Neural cell (in vitro differentiated cells): ENCODE data around the gene IL23R. TPM values are rescaled to one million over a fixed set of nuclear protein-coding genes. Genes with fewer than 3 reads are reported as not detected.
"Not testable (repeated sequence)": the region's sequence is repeated elsewhere in the genome, so short reads cannot be mapped to it uniquely, and the experiment has no call there.

Experiments used
- H2AFZ ChIP-seq: fragments of 200-600, 300-800 bp; sonication (generic), shearing (Covaris generic); 2 replicates; pipeline ENCODE4 v1.6.0; 2014; ENCODE audit warnings: low read depth, mild to moderate bottlenecking, antibody characterized with exemption, low read length, moderate library complexity
- H3F3A ChIP-seq: fragments of 200-600 bp; shearing (Covaris generic); 2 replicates; pipeline ENCODE4 v1.6.1; 2016; ENCODE audit warnings: mild to moderate bottlenecking, moderate library complexity, mixed read lengths, antibody characterized with exemption, low read length; ENCODE audit not compliant: insufficient read depth, poor library complexity, severe bottlenecking
- H3K27ac ChIP-seq: fragments of 200-600, 300-800 bp; sonication (generic), shearing (Covaris generic); 2 replicates; pipeline ENCODE4 v1.5.1; 2014; ENCODE audit warnings: mild to moderate bottlenecking, low read length, moderate library complexity
- H3K27me3 ChIP-seq: fragments of 300-800, 200-600 bp; sonication (generic), shearing (Covaris generic); 2 replicates; pipeline ENCODE4 v1.6.0; 2014; ENCODE audit warnings: mild to moderate bottlenecking, low read depth, low read length, moderate library complexity; ENCODE audit not compliant: insufficient read depth
- H3K36me3 ChIP-seq: fragments of 300-800, 200-600 bp; sonication (generic), shearing (Covaris generic); 2 replicates; pipeline ENCODE4 v1.5.1; 2014; ENCODE audit warnings: mild to moderate bottlenecking, antibody characterized with exemption, low read length, moderate library complexity; ENCODE audit not compliant: insufficient read depth
- H3K4me2 ChIP-seq: fragments of 300-800, 200-600 bp; sonication (generic), shearing (Covaris generic); 2 replicates; pipeline ENCODE4 v1.6.0; 2014; ENCODE audit warnings: mild to moderate bottlenecking, low read length
- H3K4me3 ChIP-seq: fragments of 300-800, 200-600 bp; sonication (generic), shearing (Covaris generic); 2 replicates; pipeline ENCODE4 v1.5.1; 2014; ENCODE audit warnings: mild to moderate bottlenecking, low read length, moderate library complexity
- H3K79me2 ChIP-seq: fragments of 200-600 bp; shearing (Covaris generic); replicated peaks from 2 replicates; pipeline ENCODE4 v1.6.0; 2014; ENCODE audit warnings: mild to moderate bottlenecking, low read length, moderate library complexity; ENCODE audit not compliant: insufficient read depth
- H3K9ac ChIP-seq: fragments of 300-800, 200-600 bp; sonication (generic), shearing (Covaris generic); 2 replicates; pipeline ENCODE4 v1.6.1; 2016; ENCODE audit warnings: mild to moderate bottlenecking, low read length, mixed read lengths
- H3K9me2 ChIP-seq: fragments of 200-600 bp; shearing (Covaris generic); 2 replicates; pipeline ENCODE4 v1.6.1; 2016; ENCODE audit warnings: mild to moderate bottlenecking, low read length, mixed read lengths; ENCODE audit not compliant: insufficient read depth
- H3K9me3 ChIP-seq: fragments of 200-600, 300-800 bp; sonication (generic), shearing (Covaris generic); 2 replicates; pipeline ENCODE4 v1.6.1; 2016; ENCODE audit warnings: mild to moderate bottlenecking, mixed run types, low read length, moderate library complexity, mixed read lengths
- H4K20me1 ChIP-seq: fragments of 200-600 bp; shearing (Covaris generic); 2 replicates; pipeline ENCODE4 v1.6.1; 2016; ENCODE audit warnings: mild to moderate bottlenecking, mixed run types; ENCODE audit not compliant: insufficient read depth
- EP300 ChIP-seq: fragments of 450-650 bp; conservative IDR thresholded peaks from 2 replicates; pipeline ENCODE4 v1.6.1; 2014; ENCODE audit warnings: antibody characterized with exemption, mild to moderate bottlenecking, moderate library complexity; ENCODE audit not compliant: poor library complexity, severe bottlenecking
- EZH2 ChIP-seq: fragments of 200-600, 300-800 bp; shearing (Covaris generic), sonication (generic); IDR thresholded peaks from 2 replicates; pipeline ENCODE4 v1.6.1; 2014; ENCODE audit warnings: antibody characterized with exemption, low read length, borderline replicate concordance, mild to moderate bottlenecking; ENCODE audit not compliant: insufficient read depth, poor library complexity, severe bottlenecking
- MXI1 ChIP-seq: fragments of 450-650 bp; conservative IDR thresholded peaks from 2 replicates; pipeline ENCODE4 v1.6.1; 2014; ENCODE audit warnings: antibody characterized with exemption, mild to moderate bottlenecking; ENCODE audit not compliant: poor library complexity, severe bottlenecking
- POLR2AphosphoS5 ChIP-seq: IDR thresholded peaks from 2 replicates; pipeline ENCODE4 v1.6.1; 2012
- RAD21 ChIP-seq: fragments of 450-650 bp; conservative IDR thresholded peaks from 2 replicates; pipeline ENCODE4 v1.6.1; 2014; ENCODE audit warnings: antibody characterized with exemption, mild to moderate bottlenecking, moderate library complexity
- SMC3 ChIP-seq: fragments of 450-650 bp; conservative IDR thresholded peaks from 2 replicates; pipeline ENCODE4 v1.6.1; 2014; ENCODE audit warnings: antibody characterized with exemption, mild to moderate bottlenecking, moderate library complexity; ENCODE audit not compliant: poor library complexity
- TAF1 ChIP-seq: IDR thresholded peaks from 2 replicates; pipeline ENCODE4 v1.6.1; 2012; ENCODE audit warnings: low read depth
- polyA plus RNA-seq: library from polyadenylated mRNA; depleted of rRNA; stranded (reverse); fragments of >200 nt; gene quantifications from 2 replicates; pipeline ENCODE4 v1.2.3, GENCODE V29; 2014
- TF ChIP-seq, protein P1 (sequence below): fragments of 450-650 bp; IDR thresholded peaks from 2 replicates; pipeline ENCODE4 v1.5.1; 2014; ENCODE audit warnings: antibody characterized with exemption, mild to moderate bottlenecking, moderate library complexity; ENCODE audit not compliant: poor library complexity, severe bottlenecking
- TF ChIP-seq, protein P2 (sequence below): IDR thresholded peaks from 2 replicates; pipeline ENCODE4 v1.6.1; 2012; ENCODE audit warnings: borderline replicate concordance

IL23R gene
- polyA plus RNA-seq, 1 donor from 2014 or later: not detected

DNA sequence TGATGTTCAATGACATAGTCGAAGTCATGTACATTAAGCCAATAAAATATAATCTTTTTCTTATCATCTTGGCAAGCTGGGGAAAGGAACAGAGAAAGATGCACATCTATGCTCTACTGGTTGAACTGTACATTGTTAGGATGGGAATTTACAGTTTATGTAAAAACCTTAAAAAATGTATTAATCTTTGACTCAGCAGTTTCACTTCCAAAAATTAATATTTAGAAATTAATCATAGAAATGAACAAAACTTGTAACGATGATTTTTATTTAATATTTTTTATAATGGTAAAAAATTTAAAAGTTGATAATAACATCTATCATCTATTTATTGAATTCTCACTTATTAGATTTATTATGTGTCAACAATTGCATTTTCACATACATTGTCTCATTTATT, 25.8 kb upstream of the IL23R start:
- TF ChIP-seq, protein P1, sequence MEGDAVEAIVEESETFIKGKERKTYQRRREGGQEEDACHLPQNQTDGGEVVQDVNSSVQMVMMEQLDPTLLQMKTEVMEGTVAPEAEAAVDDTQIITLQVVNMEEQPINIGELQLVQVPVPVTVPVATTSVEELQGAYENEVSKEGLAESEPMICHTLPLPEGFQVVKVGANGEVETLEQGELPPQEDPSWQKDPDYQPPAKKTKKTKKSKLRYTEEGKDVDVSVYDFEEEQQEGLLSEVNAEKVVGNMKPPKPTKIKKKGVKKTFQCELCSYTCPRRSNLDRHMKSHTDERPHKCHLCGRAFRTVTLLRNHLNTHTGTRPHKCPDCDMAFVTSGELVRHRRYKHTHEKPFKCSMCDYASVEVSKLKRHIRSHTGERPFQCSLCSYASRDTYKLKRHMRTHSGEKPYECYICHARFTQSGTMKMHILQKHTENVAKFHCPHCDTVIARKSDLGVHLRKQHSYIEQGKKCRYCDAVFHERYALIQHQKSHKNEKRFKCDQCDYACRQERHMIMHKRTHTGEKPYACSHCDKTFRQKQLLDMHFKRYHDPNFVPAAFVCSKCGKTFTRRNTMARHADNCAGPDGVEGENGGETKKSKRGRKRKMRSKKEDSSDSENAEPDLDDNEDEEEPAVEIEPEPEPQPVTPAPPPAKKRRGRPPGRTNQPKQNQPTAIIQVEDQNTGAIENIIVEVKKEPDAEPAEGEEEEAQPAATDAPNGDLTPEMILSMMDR: no peak
- TF ChIP-seq POLR2AphosphoS5 (no peak), RAD21 (no peak), MXI1 (no peak), SMC3 (no peak), TAF1 (no peak), EZH2 (no peak), EP300 (no peak)
- TF ChIP-seq, protein P2, sequence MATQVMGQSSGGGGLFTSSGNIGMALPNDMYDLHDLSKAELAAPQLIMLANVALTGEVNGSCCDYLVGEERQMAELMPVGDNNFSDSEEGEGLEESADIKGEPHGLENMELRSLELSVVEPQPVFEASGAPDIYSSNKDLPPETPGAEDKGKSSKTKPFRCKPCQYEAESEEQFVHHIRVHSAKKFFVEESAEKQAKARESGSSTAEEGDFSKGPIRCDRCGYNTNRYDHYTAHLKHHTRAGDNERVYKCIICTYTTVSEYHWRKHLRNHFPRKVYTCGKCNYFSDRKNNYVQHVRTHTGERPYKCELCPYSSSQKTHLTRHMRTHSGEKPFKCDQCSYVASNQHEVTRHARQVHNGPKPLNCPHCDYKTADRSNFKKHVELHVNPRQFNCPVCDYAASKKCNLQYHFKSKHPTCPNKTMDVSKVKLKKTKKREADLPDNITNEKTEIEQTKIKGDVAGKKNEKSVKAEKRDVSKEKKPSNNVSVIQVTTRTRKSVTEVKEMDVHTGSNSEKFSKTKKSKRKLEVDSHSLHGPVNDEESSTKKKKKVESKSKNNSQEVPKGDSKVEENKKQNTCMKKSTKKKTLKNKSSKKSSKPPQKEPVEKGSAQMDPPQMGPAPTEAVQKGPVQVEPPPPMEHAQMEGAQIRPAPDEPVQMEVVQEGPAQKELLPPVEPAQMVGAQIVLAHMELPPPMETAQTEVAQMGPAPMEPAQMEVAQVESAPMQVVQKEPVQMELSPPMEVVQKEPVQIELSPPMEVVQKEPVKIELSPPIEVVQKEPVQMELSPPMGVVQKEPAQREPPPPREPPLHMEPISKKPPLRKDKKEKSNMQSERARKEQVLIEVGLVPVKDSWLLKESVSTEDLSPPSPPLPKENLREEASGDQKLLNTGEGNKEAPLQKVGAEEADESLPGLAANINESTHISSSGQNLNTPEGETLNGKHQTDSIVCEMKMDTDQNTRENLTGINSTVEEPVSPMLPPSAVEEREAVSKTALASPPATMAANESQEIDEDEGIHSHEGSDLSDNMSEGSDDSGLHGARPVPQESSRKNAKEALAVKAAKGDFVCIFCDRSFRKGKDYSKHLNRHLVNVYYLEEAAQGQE: no peak
- no peak overlapping the region for H3K9ac ChIP-seq

DNA sequence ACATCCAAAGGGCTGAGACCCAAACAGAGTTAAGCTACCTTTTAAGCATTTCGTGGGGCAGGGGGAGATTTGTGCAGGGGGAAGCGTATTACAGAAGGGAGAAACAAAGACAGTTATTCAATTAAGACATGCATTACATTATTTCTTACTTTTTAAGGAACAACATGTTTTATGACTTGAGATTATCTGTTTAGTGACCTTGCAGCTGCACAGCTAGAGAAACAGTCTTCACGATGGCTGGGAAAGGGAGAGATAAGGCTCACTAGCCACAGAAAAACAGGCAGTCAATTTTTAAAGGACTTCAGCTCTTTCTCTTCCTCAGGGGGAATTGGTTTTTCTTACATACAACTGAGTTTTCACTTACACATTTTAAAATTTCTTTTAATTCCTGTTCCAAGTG, 24.4 kb upstream of the IL23R start:
- not testable (repeated sequence) for H3K9ac ChIP-seq, H4K20me1 ChIP-seq, H3K79me2 ChIP-seq, H3K9me3 ChIP-seq, H3K9me2 ChIP-seq, H3K27ac ChIP-seq, H2AFZ ChIP-seq, H3K4me3 ChIP-seq, H3K36me3 ChIP-seq, H3F3A ChIP-seq, H3K4me2 ChIP-seq, H3K27me3 ChIP-seq

More for the DNA sequence above, 25.8 kb upstream of the IL23R start:
- Histone ChIP-seq H3K27me3 (no peaks in the 10 kb centered on the region), H3F3A (no peaks in the 10 kb centered on the region), H3K9me3 (no peaks in the 10 kb centered on the region), H3K27ac (no peak overlapping the region), H3K4me3 (no peak overlapping the region), H4K20me1 (no peaks in the 10 kb centered on the region), H3K9me2 (no peaks in the 10 kb centered on the region), H3K36me3 (no peaks in the 10 kb centered on the region), H3K4me2 (no peak overlapping the region), H2AFZ (no peak overlapping the region), H3K79me2 (no peaks in the 10 kb centered on the region)

DNA sequence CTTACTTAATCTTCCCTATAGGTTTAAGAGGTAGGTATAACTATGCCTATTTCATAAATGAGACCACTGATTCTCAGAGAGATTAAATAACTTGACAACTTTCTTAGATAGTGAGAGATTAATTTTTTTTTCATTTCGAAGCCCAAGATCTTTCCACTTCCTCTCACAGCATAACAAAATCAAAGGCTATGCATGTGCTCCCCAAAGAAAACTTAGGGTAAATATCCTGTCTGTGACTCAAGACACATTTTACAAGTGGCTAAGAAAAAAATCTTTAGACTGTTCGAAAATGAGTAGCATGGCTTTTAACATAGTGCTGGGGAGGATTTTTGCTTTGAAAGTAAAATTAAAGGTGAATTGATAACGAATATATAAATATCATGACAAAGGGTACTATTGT, 23.3 kb upstream of the IL23R start:
- no peak overlapping the region for H3K9ac ChIP-seq
- TF ChIP-seq, protein P1: no peak
- no peak for TF ChIP-seq POLR2AphosphoS5
- TF ChIP-seq TAF1: no peak

More for the DNA sequence above, 23.3 kb upstream of the IL23R start:
- H3K9me2 ChIP-seq: no peaks in the 10 kb centered on the region
- H2AFZ ChIP-seq: no peak overlapping the region
- no peaks in the 10 kb centered on the region for H3K9me3 ChIP-seq
- no peaks in the 10 kb centered on the region for H3K79me2 ChIP-seq
- H3F3A ChIP-seq: no peaks in the 10 kb centered on the region
- H3K27ac ChIP-seq: no peak overlapping the region
- no peak overlapping the region for H3K4me2 ChIP-seq
- H4K20me1 ChIP-seq: no peaks in the 10 kb centered on the region
- H3K27me3 ChIP-seq: no peaks in the 10 kb centered on the region
- H3K4me3 ChIP-seq: no peak overlapping the region
- no peaks in the 10 kb centered on the region for H3K36me3 ChIP-seq
